B cell (primary cell): Measurements from ENCODE around the gene PNPLA1. TPM values are rescaled to one million over a fixed set of nuclear protein-coding genes. Genes with fewer than 3 reads are reported as not detected.

Experiments used
- ATAC-seq: fragments of 200-7000 bp; cut with Tn5 transposase; one replicate; pipeline ENCODE4 v1.10.0; 2021; ENCODE audit warnings: low read depth, mild to moderate bottlenecking, moderate number of reproducible peaks, moderate library complexity
- CTCF ChIA-PET: fragments of 350-600 bp; sonication (Branson Sonifier 250); formaldehyde crosslinking; loops from one replicate; lab custom pipeline; 2021; ENCODE audit warnings: antibody characterized with exemption, inconsistent platforms; lab: Charles Lee
- POLR2A ChIA-PET: fragments of 350-600 bp; sonication (Branson Sonifier 250); formaldehyde crosslinking; loops from one replicate; lab custom pipeline; 2021; ENCODE audit warnings: antibody characterized with exemption; lab: Charles Lee
- DNase-seq: peaks from one replicate; pipeline ENCODE4 v3.0.0; 2013
- H2AFZ ChIP-seq: 2 replicates; pipeline ENCODE4 v1.6.1; 2012; ENCODE audit warnings: mild to moderate bottlenecking, low read depth, low read length; ENCODE audit not compliant: insufficient read depth, poor library complexity, severe bottlenecking
- H3K27ac ChIP-seq, 2 donors: 1 replicate in 1 of 2; 2 replicates in 1 of 2; pipeline ENCODE4 v1.5.1; 2012 to 2013; ENCODE audit warnings: low read length in 2 of 2, mild to moderate bottlenecking in 2 of 2, moderate library complexity in 1 of 2
- H3K27me3 ChIP-seq, 4 experiments: fragments of 200-600 bp in 1 of 4; sonication (generic) in 1 of 4; replicated peaks in 1 of 4; 1 replicate in 2 of 4; 2 replicates in 2 of 4; pipeline versions ENCODE4 v1.6.1 to v1.7.0; 2013 to 2016; ENCODE audit warnings: low read length in 3 of 4, mild to moderate bottlenecking in 2 of 4, mixed read lengths in 1 of 4, moderate library complexity in 1 of 4; ENCODE audit not compliant: insufficient read depth in 4 of 4, control insufficient read depth in 3 of 4; ENCODE audit errors: control extremely low read depth in 1 of 4
- H3K36me3 ChIP-seq, 2 experiments: replicated peaks in 1 of 2; 1 replicate in 1 of 2; 2 replicates in 1 of 2; pipeline versions ENCODE4 v1.6.1 to v1.7.1; 2013; ENCODE audit warnings: low read length in 1 of 2; ENCODE audit not compliant: insufficient read depth in 2 of 2, control insufficient read depth in 1 of 2; ENCODE audit errors: control extremely low read depth in 1 of 2, extremely low read depth in 1 of 2
- H3K4me1 ChIP-seq, 2 donors: fragments of 200-600 bp in 1 of 2; sonication (generic) in 1 of 2; 1 replicate in 1 of 2; 2 replicates in 1 of 2; pipeline versions ENCODE4 v1.5.1 to v1.6.1; 2013 to 2017; ENCODE audit warnings: low read length in 2 of 2; ENCODE audit not compliant: control insufficient read depth in 2 of 2, insufficient read depth in 2 of 2
- H3K4me2 ChIP-seq: replicated peaks from 2 replicates; pipeline ENCODE3; 2012; ENCODE audit warnings: mild to moderate bottlenecking, low read depth, low read length; ENCODE audit not compliant: poor library complexity, severe bottlenecking
- H3K4me3 ChIP-seq, 5 experiments: fragments of 200-600 bp in 1 of 5; sonication (generic) in 1 of 5; 1 replicate in 3 of 5; 2 replicates in 2 of 5; pipeline versions ENCODE4 v1.5.1 to v1.7.0; 2011 to 2016; ENCODE audit warnings: low read length in 4 of 5, mild to moderate bottlenecking in 4 of 5, low read depth in 2 of 5, control low read depth in 1 of 5, moderate library complexity in 1 of 5; ENCODE audit not compliant: insufficient read depth in 1 of 5; ENCODE audit errors: control extremely low read depth in 1 of 5, extremely low read depth in 1 of 5
- H3K79me2 ChIP-seq: fragments of 200-600 bp; sonication (generic); one replicate; pipeline ENCODE4 v1.6.0; 2016; ENCODE audit warnings: low read length; ENCODE audit not compliant: control insufficient read depth, insufficient read depth
- H3K9ac ChIP-seq: fragments of 200-600 bp; sonication (generic); 2 replicates; pipeline ENCODE4 v1.6.1; 2017; ENCODE audit warnings: mild to moderate bottlenecking, low read length, moderate library complexity
- H3K9me3 ChIP-seq, 3 donors: one replicate each; pipeline versions ENCODE4 v1.6.1 to v1.7.1; 2013; ENCODE audit warnings: low read length in 2 of 3; ENCODE audit not compliant: control insufficient read depth in 2 of 3, insufficient read depth in 1 of 3; ENCODE audit errors: control extremely low read depth in 1 of 3
- H4K20me1 ChIP-seq: 2 replicates; pipeline ENCODE4 v1.6.0; 2012; ENCODE audit warnings: mild to moderate bottlenecking, low read length; ENCODE audit not compliant: insufficient read depth, control insufficient read depth, poor library complexity, severe bottlenecking
- H3K27ac Mint-ChIP-seq: one replicate; pipeline ENCODE4 v1.8.0; 2021; ENCODE audit warnings: mixed read lengths
- H3K27me3 Mint-ChIP-seq: one replicate; pipeline ENCODE4 v1.8.0; 2021; ENCODE audit warnings: mixed read lengths
- H3K4me1 Mint-ChIP-seq: one replicate; pipeline ENCODE4 v1.8.0; 2021; ENCODE audit warnings: mixed read lengths
- H3K4me3 Mint-ChIP-seq: one replicate; pipeline ENCODE4 v1.8.0; 2021; ENCODE audit warnings: mixed read lengths
- H3K9me3 Mint-ChIP-seq: one replicate; pipeline ENCODE4 v1.8.0; 2022; ENCODE audit warnings: mixed read lengths; ENCODE audit not compliant: insufficient read depth
- EZH2 ChIP-seq: IDR thresholded peaks from 2 replicates; pipeline ENCODE4 v1.6.1; 2012; ENCODE audit warnings: borderline replicate concordance, low read depth, mild to moderate bottlenecking, moderate library complexity, low read length; ENCODE audit not compliant: insufficient read depth, poor library complexity, severe bottlenecking
- WGBS: methylation state at CpG from one replicate; pipeline ENCODE4 v1.1.5; 2013; ENCODE audit warnings: missing lambda C conversion rate; ENCODE audit not compliant: insufficient coverage; 5-methylcytosine and 5-hydroxymethylcytosine counted together
- intact Hi-C: fragments of 100-400 bp; cut with micrococcal nuclease; formaldehyde crosslinking; loops from one replicate; pipeline ENCODE4 v1.10.0; 2022
- polyA plus RNA-seq: library from polyadenylated mRNA; depleted of rRNA; stranded (reverse); fragments of >200 nt; gene quantifications from 2 replicates; pipeline ENCODE4 v1.2.3, GENCODE V29; 2012
- total RNA-seq, 2 donors: library from RNA; stranded (reverse); fragments of 120-200 nt in 1 of 2; gene quantifications; 1 replicate in 1 of 2; 2 replicates in 1 of 2; pipeline versions ENCODE4 v1.2.3 to v1.2.4, GENCODE V29; 2013 to 2022
- TF ChIP-seq, protein P1 (sequence below): fragments of 200-600 bp; IDR thresholded peaks from one replicate; pipeline ENCODE4 v1.8.0; 2022; ENCODE audit warnings: antibody characterized with exemption, mild to moderate bottlenecking

The PNPLA1 gene
- total and polyA plus RNA-seq, 2 donors (not counting 1 experiment from before 2014, with no cell fraction given): 0.12 TPM; not detected in 1

DNA sequence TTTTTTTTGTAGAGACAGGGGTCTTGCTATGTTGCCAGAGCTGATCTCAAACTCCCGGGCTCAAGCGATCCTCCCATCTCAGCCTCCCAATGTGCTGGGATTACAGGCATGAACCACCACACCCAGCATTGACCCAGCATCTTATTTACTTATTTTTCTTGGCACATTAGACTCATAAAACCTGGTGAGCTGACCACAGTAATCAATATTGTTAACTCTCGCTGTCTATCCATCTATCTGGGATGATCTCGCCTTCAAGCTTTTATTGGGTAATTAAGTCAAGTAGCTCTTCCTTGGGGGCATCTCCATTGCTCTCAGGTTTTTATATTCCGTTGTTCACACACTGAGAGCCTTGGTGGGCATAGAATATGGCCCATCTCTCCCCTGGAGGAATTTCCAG lies 17.0 kb downstream of the PNPLA1 start:
- TF ChIP-seq EZH2: no peak
- TF ChIP-seq, protein P1, sequence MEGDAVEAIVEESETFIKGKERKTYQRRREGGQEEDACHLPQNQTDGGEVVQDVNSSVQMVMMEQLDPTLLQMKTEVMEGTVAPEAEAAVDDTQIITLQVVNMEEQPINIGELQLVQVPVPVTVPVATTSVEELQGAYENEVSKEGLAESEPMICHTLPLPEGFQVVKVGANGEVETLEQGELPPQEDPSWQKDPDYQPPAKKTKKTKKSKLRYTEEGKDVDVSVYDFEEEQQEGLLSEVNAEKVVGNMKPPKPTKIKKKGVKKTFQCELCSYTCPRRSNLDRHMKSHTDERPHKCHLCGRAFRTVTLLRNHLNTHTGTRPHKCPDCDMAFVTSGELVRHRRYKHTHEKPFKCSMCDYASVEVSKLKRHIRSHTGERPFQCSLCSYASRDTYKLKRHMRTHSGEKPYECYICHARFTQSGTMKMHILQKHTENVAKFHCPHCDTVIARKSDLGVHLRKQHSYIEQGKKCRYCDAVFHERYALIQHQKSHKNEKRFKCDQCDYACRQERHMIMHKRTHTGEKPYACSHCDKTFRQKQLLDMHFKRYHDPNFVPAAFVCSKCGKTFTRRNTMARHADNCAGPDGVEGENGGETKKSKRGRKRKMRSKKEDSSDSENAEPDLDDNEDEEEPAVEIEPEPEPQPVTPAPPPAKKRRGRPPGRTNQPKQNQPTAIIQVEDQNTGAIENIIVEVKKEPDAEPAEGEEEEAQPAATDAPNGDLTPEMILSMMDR: no peak
- no peak overlapping the region for H3K27ac ChIP-seq
- H2AFZ ChIP-seq: no peak overlapping the region
- POLR2A ChIA-PET: no interaction called here
- Mint-ChIP-seq H3K4me3 (no peak overlapping the region), H3K27ac (no peak overlapping the region), H3K9me3 (no peaks in the 10 kb centered on the region), H3K4me1 (no peaks in the 10 kb centered on the region), H3K27me3 (peaks cover 50% of the 10 kb centered on the region)
- no peak overlapping the region for H3K4me2 ChIP-seq
- DNase-seq (no peak), ATAC-seq (no peak)
- H3K9me3 ChIP-seq: no peaks in the 10 kb centered on the region
- H3K9ac ChIP-seq: no peak overlapping the region
- intact Hi-C loops: no loop called here
- H4K20me1 ChIP-seq: no peaks in the 10 kb centered on the region
- CTCF ChIA-PET: interaction anchor here (1.2 to 2.3 kb wide), 2 partner anchors 16 to 192 kb away, joined by 3 to 7 read pairs; no protein-coding TSS in a partner anchor
- no peaks in the 10 kb centered on the region for H3K36me3 ChIP-seq
- H3K79me2 ChIP-seq: no peaks in the 10 kb centered on the region
- WGBS: 92% methylated on average over 4 of the region's 5 CpGs
- H3K4me1 ChIP-seq: no peaks in the 10 kb centered on the region
- peaks cover 0 to 41% (median 20%) of the 10 kb centered on the region in 4 experiments for H3K27me3 ChIP-seq
- H3K4me3 ChIP-seq: no peak overlapping the region

DNA sequence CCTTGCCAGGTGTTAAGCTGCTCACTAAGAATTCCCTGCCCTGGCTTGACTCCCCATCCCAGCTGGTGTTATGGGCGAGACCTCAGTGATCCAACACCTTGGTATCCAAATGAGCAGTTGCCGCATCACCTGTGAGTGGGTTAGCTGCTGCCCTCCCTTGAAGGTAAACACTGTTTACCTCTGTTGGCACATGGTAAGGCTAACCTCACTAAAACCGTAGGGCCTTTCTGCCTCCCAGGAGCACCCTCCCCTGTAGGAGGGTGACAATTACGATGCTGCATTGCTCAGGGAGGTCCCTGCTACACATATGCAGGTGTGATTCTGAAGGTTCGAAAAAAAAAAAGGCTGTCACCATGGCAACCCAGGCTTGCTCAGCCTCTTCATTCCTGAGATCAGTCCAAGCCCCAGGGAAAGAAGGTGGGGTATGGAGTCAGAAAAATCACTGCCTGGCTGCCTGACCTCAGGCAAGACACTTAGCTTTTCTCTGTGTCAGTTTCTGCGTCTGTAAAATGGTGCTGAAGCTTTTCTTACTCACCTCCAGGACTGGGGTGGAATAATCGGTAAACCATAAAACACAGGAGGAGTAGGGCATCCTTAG lies 19.5 kb downstream of the PNPLA1 start:
- POLR2A ChIA-PET: no interaction called here
- Histone ChIP-seq H3K27ac (no peak overlapping the region), H3K4me3 (no peak overlapping the region), H2AFZ (no peak overlapping the region), H3K9me3 (no peaks in the 10 kb centered on the region), H3K4me2 (no peak overlapping the region), H4K20me1 (no peaks in the 10 kb centered on the region), H3K4me1 (no peaks in the 10 kb centered on the region), H3K79me2 (no peaks in the 10 kb centered on the region), H3K27me3 (peaks cover 0 to 34% (median 14%) of the 10 kb centered on the region in 4 experiments), H3K36me3 (no peaks in the 10 kb centered on the region), H3K9ac (no peak overlapping the region)
- WGBS: 98% methylated on average over 7 of the region's 7 CpGs
- no peak for DNase-seq
- H3K27ac Mint-ChIP-seq: no peak overlapping the region
- H3K4me3 Mint-ChIP-seq: no peak overlapping the region
- CTCF ChIA-PET: interaction anchor here (0.9 to 1.7 kb wide), 2 partner anchors 13 to 16 kb away, joined by 3 to 7 read pairs; no protein-coding TSS in a partner anchor
- peaks cover 37% of the 10 kb centered on the region for H3K27me3 Mint-ChIP-seq
- no peaks in the 10 kb centered on the region for H3K4me1 Mint-ChIP-seq
- ATAC-seq: no peak
- no peaks in the 10 kb centered on the region for H3K9me3 Mint-ChIP-seq
- TF ChIP-seq, protein P1: no peak
- TF ChIP-seq EZH2: no peak
- intact Hi-C loops: no loop called here
